HepG2 (cell line): Measurements from ENCODE around the gene BCL11B. TPM values are rescaled to one million over a fixed set of nuclear protein-coding genes. Genes with fewer than 3 reads are reported as not detected.

Experiments used
- ATAC-seq: fragments of 200-7000 bp; cut with Tn5 transposase; 3 replicates; pipeline ENCODE4 v1.9.1; 2020; ENCODE audit warnings: mild to moderate bottlenecking, moderate library complexity
- BruUV-seq: library from RNA; stranded (reverse); fragments of 400-500 nt; replicated peaks from 2 replicates; lab custom pipeline; 2021; lab: Mats Ljungman, UMichigan
- CTCF ChIA-PET: fragments of 300-600 bp; formaldehyde crosslinking; extraction: SDS; loops from one replicate; lab custom pipeline; 2021; ENCODE audit warnings: low total read pairs, inconsistent platforms, low intra/inter-chr PET ratio; lab: Yijun Ruan, JAX
- POLR2A ChIA-PET: fragments of 350-600 bp; sonication (Branson Sonifier 250); formaldehyde crosslinking; loops from one replicate; lab custom pipeline; 2020; ENCODE audit warnings: antibody characterized with exemption, inconsistent platforms; lab: Yijun Ruan, JAX
- DNase-seq: peaks from one replicate; pipeline ENCODE4 v3.0.0-alpha.2; 2015; ENCODE audit warnings: low spot score
- FAIRE-seq: peaks from 3 replicates; lab custom pipeline; 2011; peaks lifted over from hg19 to GRCh38; lab: Jason Lieb, UNC
- H2AFZ ChIP-seq: one replicate; pipeline ENCODE4 v1.6.1; 2011; ENCODE audit warnings: low read length, inconsistent platforms
- H3K27ac ChIP-seq: fragments of 300-600 bp; 3 replicates; pipeline ENCODE4 v1.8.0; 2011; ENCODE audit warnings: mixed run types, mild to moderate bottlenecking, mixed read lengths, low read length, inconsistent platforms; ENCODE audit not compliant: insufficient read depth; ENCODE audit errors: extremely low read length
- H3K27me3 ChIP-seq, 2 experiments: fragments of 200-600 bp in 1 of 2; 2 replicates in 1 of 2; 3 replicates in 1 of 2; pipeline versions ENCODE4 v1.6.0 to v1.8.0; 2011; ENCODE audit warnings: low read length in 2 of 2, mild to moderate bottlenecking in 2 of 2, moderate library complexity in 2 of 2, inconsistent platforms in 1 of 2; ENCODE audit not compliant: insufficient read depth in 2 of 2, control insufficient read depth in 1 of 2
- H3K36me3 ChIP-seq, 2 experiments: fragments of 200-600 bp in 1 of 2; replicated peaks in 1 of 2; 2 replicates in 1 of 2; 3 replicates in 1 of 2; pipeline versions ENCODE4 v1.5.1 to v1.8.0; 2011; ENCODE audit warnings: low read length in 2 of 2, inconsistent platforms in 1 of 2; ENCODE audit not compliant: insufficient read depth in 2 of 2, control insufficient read depth in 1 of 2
- H3K4me1 ChIP-seq: 2 replicates; pipeline ENCODE4 v1.5.1; 2012; ENCODE audit warnings: low read length, inconsistent platforms; ENCODE audit not compliant: insufficient read depth
- H3K4me2 ChIP-seq: 2 replicates; pipeline ENCODE4 v1.6.0; 2011; ENCODE audit warnings: low read depth, low read length, inconsistent platforms
- H3K4me3 ChIP-seq, 3 experiments: fragments of 200-600 bp in 1 of 3; sonication (generic), shearing (Covaris generic) in 1 of 3; replicated peaks in 1 of 3; 2 replicates each; pipeline ENCODE4 v1.5.1; 2011 to 2016; ENCODE audit warnings: low read length in 3 of 3, inconsistent platforms in 2 of 3, low read depth in 2 of 3, mild to moderate bottlenecking in 2 of 3, control low read depth in 1 of 3, mixed read lengths in 1 of 3; ENCODE audit not compliant: insufficient read depth in 1 of 3
- H3K79me2 ChIP-seq: one replicate; pipeline ENCODE4 v1.6.1; 2011; ENCODE audit warnings: low read length, inconsistent platforms; ENCODE audit not compliant: insufficient read depth
- H3K9ac ChIP-seq: 2 replicates; pipeline ENCODE4 v1.6.0; 2011; ENCODE audit warnings: mild to moderate bottlenecking, low read depth, low read length, inconsistent platforms; ENCODE audit not compliant: insufficient read depth
- H3K9me3 ChIP-seq: 2 replicates; pipeline ENCODE4 v1.5.1; 2012; ENCODE audit warnings: mild to moderate bottlenecking, low read length
- H4K20me1 ChIP-seq: 2 replicates; pipeline ENCODE4 v1.6.0; 2011; ENCODE audit warnings: inconsistent platforms, mild to moderate bottlenecking, low read length, moderate library complexity; ENCODE audit not compliant: insufficient read depth
- CEBPZ ChIP-seq: IDR thresholded peaks from 2 replicates; pipeline ENCODE4 v1.6.1; 2012; ENCODE audit warnings: low read length, improper control_type of control experiment
- MYC ChIP-seq: sonication (generic); formaldehyde crosslinking; IDR thresholded peaks from 2 replicates; pipeline ENCODE4 v1.9.0; 2021; ENCODE audit warnings: missing genetic modification reagents, borderline replicate concordance
- NCOA5 ChIP-seq: sonication (generic); formaldehyde crosslinking; IDR thresholded peaks from 2 replicates; pipeline ENCODE4 v1.4.0; 2020; ENCODE audit warnings: missing genetic modification reagents
- SP140L ChIP-seq: sonication (generic); formaldehyde crosslinking; IDR thresholded peaks from 2 replicates; pipeline ENCODE4 v1.4.0; 2020; ENCODE audit warnings: missing genetic modification reagents, borderline replicate concordance
- THAP11 ChIP-seq: IDR thresholded peaks from 2 replicates; pipeline ENCODE4 v1.6.1; 2016; ENCODE audit warnings: missing biosample characterization, missing genetic modification reagents
- ZBTB1 ChIP-seq: sonication (generic); formaldehyde crosslinking; IDR thresholded peaks from 2 replicates; pipeline ENCODE4 v1.4.0; 2020; ENCODE audit warnings: missing genetic modification reagents, borderline replicate concordance
- ZGPAT ChIP-seq: IDR thresholded peaks from 2 replicates; pipeline ENCODE4 v1.6.1; 2016; ENCODE audit warnings: mild to moderate bottlenecking
- ZNF142 ChIP-seq: sonication (generic); formaldehyde crosslinking; IDR thresholded peaks from 2 replicates; pipeline ENCODE4 v1.4.0; 2020; ENCODE audit warnings: missing genetic modification reagents
- ZNF253 ChIP-seq: sonication (generic); formaldehyde crosslinking; IDR thresholded peaks from 2 replicates; pipeline ENCODE4 v1.8.0; 2022; ENCODE audit warnings: mild to moderate bottlenecking, missing genetic modification reagents, borderline replicate concordance
- ZNF724P ChIP-seq: sonication (generic); formaldehyde crosslinking; IDR thresholded peaks from 2 replicates; pipeline ENCODE4 v1.8.0; 2022; ENCODE audit warnings: missing genetic modification reagents, borderline replicate concordance
- ZNF790 ChIP-seq: sonication (generic); formaldehyde crosslinking; IDR thresholded peaks from 2 replicates; pipeline ENCODE4 v1.8.0; 2022; ENCODE audit warnings: missing genetic modification reagents, mild to moderate bottlenecking, borderline replicate concordance
- WGBS: methylation state at CpG from one replicate; pipeline ENCODE4 v1.1.6; 2017; ENCODE audit warnings: low lambda C conversion rate; 5-methylcytosine and 5-hydroxymethylcytosine counted together
- in situ Hi-C: cut with HindIII; loops from 2 replicates; pipeline ENCODE4 v1.10.0; 2017; ENCODE audit warnings: low pct_unique_long_range_greater_than_20kb; ENCODE audit not compliant: extremely low pct_ligation_motif_present
- intact Hi-C: fragments of 100-400 bp; cut with micrococcal nuclease; formaldehyde crosslinking; loops from one replicate; pipeline ENCODE4 v1.10.0; 2022; ENCODE audit not compliant: unreplicated experiment
- polyA plus RNA-seq, 8 experiments: library from polyadenylated mRNA; depleted of rRNA in 3 of 8; stranded (reverse) in 7 of 8; unstranded in 1 of 8; fragments of >200 nt; fragmentation: Illumina TruSeq in 4 of 8; extraction: Trizol in 4 of 8; gene quantifications; 2 replicates each; pipeline versions ENCODE4 v1.2.1 to v1.2.3, GENCODE V29; 2011 to 2016; ENCODE audit warnings: low read depth in 4 of 8, missing spikeins in 1 of 8, mixed read lengths in 1 of 8; ENCODE audit not compliant: insufficient read depth in 1 of 8
- total RNA-seq, 5 experiments: library from RNA; depleted of rRNA; stranded (reverse); fragments of >200 nt; fragmentation: Illumina TruSeq; extraction: Trizol; gene quantifications; 2 replicates each; pipeline ENCODE4 v1.2.3, GENCODE V29; 2016; ENCODE audit warnings: low read depth in 1 of 5

Gene BCL11B
- total and polyA plus RNA-seq, 2 of the 13 experiments (the other 11 are each of a cell fraction or from before 2014, with no cell fraction given) = not detected

- TF ChIP-seq ZGPAT (CRISPR knock-in tag) = no peak
- no peak for TF ChIP-seq ZBTB1 (CRISPR knock-in tag)
- no peak for TF ChIP-seq CEBPZ
- no peak for TF ChIP-seq ZNF253 (CRISPR knock-in tag)
- no peak for TF ChIP-seq MYC (CRISPR knock-in tag)
- no peak for TF ChIP-seq NCOA5 (CRISPR knock-in tag)
- TF ChIP-seq SP140L = no peak
- no peak for TF ChIP-seq ZNF142
- TF ChIP-seq THAP11 (CRISPR knock-in tag) = no peak
- no peak for TF ChIP-seq ZNF790 (CRISPR knock-in tag)
- no peak for TF ChIP-seq ZNF724P (CRISPR knock-in tag)
- TF ChIP-seq, all 625 proteins: peak for 0
- no peaks in the 10 kb centered on the region for H4K20me1 ChIP-seq
- in situ Hi-C loops = loop anchor here (25.0 kb wide), 2 partner anchors 1121 to 1271 kb away; no protein-coding TSS in a partner anchor
- no peak overlapping the region for H2AFZ ChIP-seq
- H3K27me3 ChIP-seq = peaks cover 3 to 75% of the 10 kb centered on the region in 2 experiments; a peak in 4 of 5 replicates
- no peaks in the 10 kb centered on the region for H3K9me3 ChIP-seq
- no peak overlapping the region for H3K4me2 ChIP-seq
- H3K4me1 ChIP-seq = no peaks in the 10 kb centered on the region
- no peak overlapping the region for H3K4me3 ChIP-seq
- ChIA-PET POLR2A (no interaction called here), CTCF (no interaction called here)
- H3K36me3 ChIP-seq = no peaks in the 10 kb centered on the region
- WGBS = 13% methylated on average over 8 of the region's 8 CpGs
- H3K27ac ChIP-seq = no peak overlapping the region
- no peak overlapping the region for H3K9ac ChIP-seq
- no TSS peak for BruUV-seq
- FAIRE-seq (no peak), ATAC-seq (no peak), DNase-seq (no peak)
- H3K79me2 ChIP-seq = no peaks in the 10 kb centered on the region
- intact Hi-C loops = loop anchor here (5.0 kb wide), 1 partner anchor 714 kb away; no protein-coding TSS in a partner anchor
These were observed 13.6 kb downstream of the BCL11B start for GRCh38 chr14:99258341-99258861.
